HG03565 (cell line): Measurements from ENCODE around the gene NQO2.
"Not testable (repeated sequence)": the region's sequence is repeated elsewhere in the genome, so short reads cannot be mapped to it uniquely, and the experiment has no call there.

Source experiments
- ATAC-seq: cut with Tn5 transposase; IDR thresholded peaks from one replicate; pipeline ENCODE4 v1.9.1; 2021; ENCODE audit warnings: mild to moderate bottlenecking, moderate library complexity; ENCODE audit not compliant: unreplicated experiment

NQO2 gene

GRCh38 chr6:2969549-2969948 lies 30.1 kb upstream of the NQO2 start:
- ATAC-seq, result no peak

GRCh38 chr6:2970034-2970685 lies 29.5 kb upstream of the NQO2 start:
- no peak for ATAC-seq

- no peak for ATAC-seq
Measured at GRCh38 chr6:2970753-2971419, 28.8 kb upstream of the NQO2 start.

GRCh38 chr6:2971420-2972218 lies 28.1 kb upstream of the NQO2 start, which contains the start of gene SERPINB6:
SERPINB6 (minus strand) TSS chr6:2971567; CDS start chr6:2959332, 12,235 bp downstream.
- ATAC-seq, result no peak

GRCh38 chr6:2972219-2972487 lies 27.5 kb upstream of the NQO2 start:
- ATAC-seq, result not testable (repeated sequence)

GRCh38 chr6:2972685-2973084 lies 27.0 kb upstream of the NQO2 start:
- not testable (repeated sequence) for ATAC-seq

- ATAC-seq, result not testable (repeated sequence)
Measured at GRCh38 chr6:2973180-2973579, 26.5 kb upstream of the NQO2 start.

- no peak for ATAC-seq
Measured at GRCh38 chr6:2973676-2974075, 26.0 kb upstream of the NQO2 start.

GRCh38 chr6:2976060-2976459 lies 23.6 kb upstream of the NQO2 start:
- ATAC-seq, result no peak

- no peak for ATAC-seq
Measured at GRCh38 chr6:2976571-2977085, 23.1 kb upstream of the NQO2 start.

GRCh38 chr6:2977290-2977689 lies 22.4 kb upstream of the NQO2 start:
- no peak for ATAC-seq

GRCh38 chr6:2977799-2978590 lies 21.7 kb upstream of the NQO2 start:
- ATAC-seq, result no peak

GRCh38 chr6:2978923-2979322 lies 20.8 kb upstream of the NQO2 start:
- ATAC-seq, result no peak

- ATAC-seq, result no peak
Measured at GRCh38 chr6:2979819-2980464, 19.8 kb upstream of the NQO2 start.

- no peak for ATAC-seq
Measured at GRCh38 chr6:2980465-2980855, 19.2 kb upstream of the NQO2 start.

GRCh38 chr6:2982426-2983117 lies 17.1 kb upstream of the NQO2 start:
- ATAC-seq, result no peak

GRCh38 chr6:2984738-2985406 lies 14.8 kb upstream of the NQO2 start:
- ATAC-seq, result no peak

- ATAC-seq, result no peak
Measured at GRCh38 chr6:2986722-2987221, 12.9 kb upstream of the NQO2 start.

- ATAC-seq, result no peak
Measured at GRCh38 chr6:2988094-2988425, 11.6 kb upstream of the NQO2 start.
